ENCODE results near the gene NELFCD.

GRCh38 chr20:59039233-59039632, 58.2 kb downstream of the NELFCD start:
- no peak for TF ChIP-seq CTCF (IDR thresholded peaks at IDR 0.05 in 4 of 5, conservative IDR thresholded peaks at IDR 0.05 in 1 of 5)
- no peak for TF ChIP-seq POLR2A (IDR thresholded peaks at IDR 0.05)
